ENCODE results near the gene COX7B.
"Not testable (repeated sequence)": the region's sequence is repeated elsewhere in the genome, so short reads cannot be mapped to it uniquely, and the experiment has no call there.

The COX7B gene
- long read RNA-seq, transcript COX7B-203 (3 exons, 2,471 nt), result major isoform, 25 of 27 reads
- long read RNA-seq, partial matches to known transcripts, result 0 of 27 reads
- long read RNA-seq, other reads (novel, unspliced or antisense), result 2 of 27 reads

DNA sequence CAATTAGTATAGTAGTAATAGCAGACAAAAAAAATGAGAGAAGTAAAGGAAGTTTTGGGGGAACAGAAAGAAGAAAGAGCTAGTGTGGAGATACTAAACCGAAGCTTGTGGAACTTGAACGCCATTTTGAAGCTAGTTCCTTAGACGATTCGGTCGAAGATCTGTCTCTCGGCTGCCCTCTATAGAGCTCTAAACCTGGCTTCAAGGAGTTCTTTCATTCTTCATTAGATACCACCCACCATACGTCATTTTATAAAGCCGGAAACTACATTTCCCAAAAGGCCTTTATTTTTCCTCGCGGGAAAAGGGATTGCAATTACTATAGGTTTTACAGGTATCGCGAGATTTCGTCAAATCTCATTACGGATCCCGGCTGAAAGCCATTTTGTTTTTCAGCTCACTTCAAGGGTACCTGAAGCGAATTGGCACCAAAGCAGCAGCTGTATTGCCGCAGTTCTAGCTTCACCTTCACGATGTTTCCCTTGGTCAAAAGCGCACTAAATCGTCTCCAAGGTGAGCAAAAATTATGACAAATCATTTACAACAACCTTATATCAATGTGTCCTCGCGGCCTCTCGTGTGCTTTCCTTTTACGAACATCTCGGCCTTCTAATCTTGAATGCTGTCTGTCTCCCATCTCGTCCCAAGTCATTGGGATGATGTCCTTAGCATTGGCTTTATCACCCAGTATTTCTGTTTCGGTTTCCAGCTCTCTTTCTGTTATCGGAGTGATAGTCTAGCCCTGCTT lies at the start of gene COX7B:
Gene COX7B, plus strand, starts transcription at position 388 of the 748 bp plus-strand sequence. Its CDS starts 86 bp downstream, at position 474.
- peak; percentile 72 to 88 for DNase-seq (ENCODE audit: low read depth in 1 of 2, low spot score in 1 of 2)
- H3K27me3 ChIP-seq (ENCODE audit: insufficient read depth, poor library complexity, severe bottlenecking), result no peaks in the 10 kb centered on the region
- TF ChIP-seq POLR2AphosphoS5 (IDR thresholded peaks at IDR 0.05; ENCODE audit: low read depth) (peak; percentile 60), SPI1 (IDR thresholded peaks at IDR 0.05; ENCODE audit: borderline replicate concordance, low read depth) (no peak), GABPA (IDR thresholded peaks at IDR 0.05; ENCODE audit: low read depth) (no peak)
- TF ChIP-seq, protein P1, sequence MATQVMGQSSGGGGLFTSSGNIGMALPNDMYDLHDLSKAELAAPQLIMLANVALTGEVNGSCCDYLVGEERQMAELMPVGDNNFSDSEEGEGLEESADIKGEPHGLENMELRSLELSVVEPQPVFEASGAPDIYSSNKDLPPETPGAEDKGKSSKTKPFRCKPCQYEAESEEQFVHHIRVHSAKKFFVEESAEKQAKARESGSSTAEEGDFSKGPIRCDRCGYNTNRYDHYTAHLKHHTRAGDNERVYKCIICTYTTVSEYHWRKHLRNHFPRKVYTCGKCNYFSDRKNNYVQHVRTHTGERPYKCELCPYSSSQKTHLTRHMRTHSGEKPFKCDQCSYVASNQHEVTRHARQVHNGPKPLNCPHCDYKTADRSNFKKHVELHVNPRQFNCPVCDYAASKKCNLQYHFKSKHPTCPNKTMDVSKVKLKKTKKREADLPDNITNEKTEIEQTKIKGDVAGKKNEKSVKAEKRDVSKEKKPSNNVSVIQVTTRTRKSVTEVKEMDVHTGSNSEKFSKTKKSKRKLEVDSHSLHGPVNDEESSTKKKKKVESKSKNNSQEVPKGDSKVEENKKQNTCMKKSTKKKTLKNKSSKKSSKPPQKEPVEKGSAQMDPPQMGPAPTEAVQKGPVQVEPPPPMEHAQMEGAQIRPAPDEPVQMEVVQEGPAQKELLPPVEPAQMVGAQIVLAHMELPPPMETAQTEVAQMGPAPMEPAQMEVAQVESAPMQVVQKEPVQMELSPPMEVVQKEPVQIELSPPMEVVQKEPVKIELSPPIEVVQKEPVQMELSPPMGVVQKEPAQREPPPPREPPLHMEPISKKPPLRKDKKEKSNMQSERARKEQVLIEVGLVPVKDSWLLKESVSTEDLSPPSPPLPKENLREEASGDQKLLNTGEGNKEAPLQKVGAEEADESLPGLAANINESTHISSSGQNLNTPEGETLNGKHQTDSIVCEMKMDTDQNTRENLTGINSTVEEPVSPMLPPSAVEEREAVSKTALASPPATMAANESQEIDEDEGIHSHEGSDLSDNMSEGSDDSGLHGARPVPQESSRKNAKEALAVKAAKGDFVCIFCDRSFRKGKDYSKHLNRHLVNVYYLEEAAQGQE (IDR thresholded peaks at IDR 0.05; ENCODE audit: insufficient replicate concordance, low read depth), result no peak
- TF ChIP-seq, protein P2, sequence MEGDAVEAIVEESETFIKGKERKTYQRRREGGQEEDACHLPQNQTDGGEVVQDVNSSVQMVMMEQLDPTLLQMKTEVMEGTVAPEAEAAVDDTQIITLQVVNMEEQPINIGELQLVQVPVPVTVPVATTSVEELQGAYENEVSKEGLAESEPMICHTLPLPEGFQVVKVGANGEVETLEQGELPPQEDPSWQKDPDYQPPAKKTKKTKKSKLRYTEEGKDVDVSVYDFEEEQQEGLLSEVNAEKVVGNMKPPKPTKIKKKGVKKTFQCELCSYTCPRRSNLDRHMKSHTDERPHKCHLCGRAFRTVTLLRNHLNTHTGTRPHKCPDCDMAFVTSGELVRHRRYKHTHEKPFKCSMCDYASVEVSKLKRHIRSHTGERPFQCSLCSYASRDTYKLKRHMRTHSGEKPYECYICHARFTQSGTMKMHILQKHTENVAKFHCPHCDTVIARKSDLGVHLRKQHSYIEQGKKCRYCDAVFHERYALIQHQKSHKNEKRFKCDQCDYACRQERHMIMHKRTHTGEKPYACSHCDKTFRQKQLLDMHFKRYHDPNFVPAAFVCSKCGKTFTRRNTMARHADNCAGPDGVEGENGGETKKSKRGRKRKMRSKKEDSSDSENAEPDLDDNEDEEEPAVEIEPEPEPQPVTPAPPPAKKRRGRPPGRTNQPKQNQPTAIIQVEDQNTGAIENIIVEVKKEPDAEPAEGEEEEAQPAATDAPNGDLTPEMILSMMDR (IDR thresholded peaks at IDR 0.05; ENCODE audit: insufficient read depth, low read length), result peak; percentile 13

GRCh38 chrX:77875372-77875771 lies 23.9 kb upstream of the COX7B start:
- no peak overlapping the region for H3K27ac ChIP-seq (replicated peaks)
- no peak for TF ChIP-seq SPI1 (IDR thresholded peaks at IDR 0.05; ENCODE audit: borderline replicate concordance, low read depth)
- DNase-seq (ENCODE audit: low read depth in 1 of 2, low spot score in 1 of 2), result no peak
- H3K27me3 ChIP-seq (ENCODE audit: insufficient read depth, poor library complexity, severe bottlenecking), result no peaks in the 10 kb centered on the region
- no peak overlapping the region for H3K4me3 ChIP-seq (replicated peaks; ENCODE audit: insufficient read depth, low read length)

More for the DNA sequence above, at the start of gene COX7B:
- peak within 1 kb of the TSS; percentile 60 for H3K4me3 ChIP-seq (replicated peaks; ENCODE audit: insufficient read depth, low read length)
- H3K27ac ChIP-seq (replicated peaks), result peak within 1 kb of the TSS; percentile 78

- H3K27me3 ChIP-seq (ENCODE audit: insufficient read depth, poor library complexity, severe bottlenecking); DNase-seq (ENCODE audit: low read depth in 1 of 2, low spot score in 1 of 2); H3K27ac ChIP-seq (replicated peaks); H3K4me3 ChIP-seq (replicated peaks; ENCODE audit: insufficient read depth, low read length): not testable (repeated sequence)
Measured at GRCh38 chrX:77881418-77881817, 17.9 kb upstream of the COX7B start.

DNA sequence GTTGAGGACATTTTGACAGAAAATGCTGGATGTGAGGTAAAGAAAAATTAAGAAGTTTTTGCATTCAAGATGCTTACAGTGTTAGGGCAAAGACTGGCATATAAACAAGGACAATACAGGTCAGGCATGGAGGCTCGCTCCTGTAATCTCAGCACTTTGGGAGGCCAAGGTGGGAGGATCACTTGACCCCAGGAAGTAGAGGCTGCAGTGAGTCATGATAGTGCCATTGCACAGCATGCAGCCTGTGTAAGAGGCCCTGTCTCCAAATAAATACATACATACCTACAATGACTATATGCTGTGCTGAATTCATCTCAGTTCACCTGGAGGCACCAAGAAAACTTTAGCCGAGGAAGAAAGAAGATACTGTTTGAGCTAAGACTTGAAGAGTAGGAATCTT lies 6.4 kb upstream of the COX7B start:
- no peak for TF ChIP-seq POLR2AphosphoS5 (IDR thresholded peaks at IDR 0.05; ENCODE audit: low read depth)
- TF ChIP-seq, protein P1 (IDR thresholded peaks at IDR 0.05; ENCODE audit: insufficient replicate concordance, low read depth), result no peak
- TF ChIP-seq GABPA (IDR thresholded peaks at IDR 0.05; ENCODE audit: low read depth), result no peak
- no peak for TF ChIP-seq SPI1 (IDR thresholded peaks at IDR 0.05; ENCODE audit: borderline replicate concordance, low read depth)
- TF ChIP-seq, protein P2 (IDR thresholded peaks at IDR 0.05; ENCODE audit: insufficient read depth, low read length), result no peak
- Histone ChIP-seq H3K4me3 (replicated peaks; ENCODE audit: insufficient read depth, low read length) (no peak overlapping the region), H3K27me3 (ENCODE audit: insufficient read depth, poor library complexity, severe bottlenecking) (no peaks in the 10 kb centered on the region), H3K27ac (replicated peaks) (no peak overlapping the region)
- DNase-seq (ENCODE audit: low read depth in 1 of 2, low spot score in 1 of 2), result no peak
